ENCODE measurements around the gene TOPAZ1.

TOPAZ1 gene

DNA sequence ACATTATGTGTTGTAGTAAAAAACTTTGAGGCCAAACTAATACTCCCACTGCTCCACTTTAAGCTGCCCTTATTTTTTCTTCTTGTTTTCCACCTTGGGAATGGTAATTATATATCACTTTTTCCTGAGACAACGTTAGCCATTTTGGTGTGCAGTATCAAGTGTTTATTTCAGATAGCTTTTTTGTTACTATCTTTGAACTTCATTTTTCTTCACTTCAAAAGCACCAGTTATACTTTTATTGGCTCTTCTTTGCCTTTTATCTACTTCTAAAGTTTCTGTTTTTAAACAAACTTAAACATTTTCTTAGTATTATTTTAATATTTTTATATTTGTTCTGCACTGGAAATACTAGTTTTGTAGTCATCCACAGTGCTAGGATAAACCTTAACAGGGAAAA is 6.5 kb downstream of the TOPAZ1 start:
- DNase-seq: no peak

DNA sequence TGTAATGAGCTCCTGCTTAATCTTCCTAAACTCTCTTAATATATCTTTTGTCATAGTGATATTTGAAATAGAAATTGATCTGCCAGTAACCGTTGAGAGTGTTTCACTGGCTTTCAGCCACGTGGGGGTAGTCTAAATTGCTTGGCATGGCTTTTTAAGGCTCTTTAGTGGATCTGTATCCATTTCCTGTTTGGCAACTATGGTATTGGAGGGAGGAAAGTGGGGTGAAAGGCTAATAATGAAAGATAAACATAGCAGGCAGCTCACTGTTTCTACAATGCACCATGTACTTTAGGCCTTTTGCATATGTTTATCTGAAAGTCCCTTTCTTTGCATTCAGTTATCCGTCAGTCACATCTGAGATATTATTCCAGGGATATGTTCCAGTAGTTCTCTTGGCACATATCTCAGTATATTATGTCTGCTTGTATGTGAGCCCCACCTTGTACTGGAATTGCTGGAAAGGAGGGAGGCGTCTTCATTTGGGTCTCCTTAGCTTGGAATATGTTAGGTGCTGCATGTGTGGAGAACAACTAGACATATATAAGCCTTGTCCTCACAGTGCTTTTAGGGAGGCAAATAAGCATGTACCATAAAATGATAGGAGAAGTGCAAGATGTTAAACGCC is 10.8 kb downstream of the TOPAZ1 start:
- DNase-seq: no peak

DNA sequence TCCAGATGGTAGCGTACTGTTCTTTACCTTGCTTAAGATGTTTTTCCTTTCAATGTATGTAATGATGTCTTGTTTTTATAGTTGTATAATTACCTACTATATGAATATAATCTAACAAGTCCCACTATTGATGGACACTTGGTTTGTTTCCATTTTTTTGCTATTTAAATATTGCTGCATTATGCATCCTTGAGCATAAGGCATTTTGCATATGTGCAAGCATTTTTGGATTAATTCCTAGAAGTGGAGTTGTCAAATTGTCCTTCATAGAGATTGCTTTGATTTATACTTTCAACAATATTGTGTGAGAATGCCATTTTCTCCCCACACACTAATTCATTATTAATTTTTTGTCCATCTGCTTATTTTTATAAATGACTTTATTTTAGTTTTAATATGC is 17.7 kb downstream of the TOPAZ1 start:
- DNase-seq: no peak

DNA sequence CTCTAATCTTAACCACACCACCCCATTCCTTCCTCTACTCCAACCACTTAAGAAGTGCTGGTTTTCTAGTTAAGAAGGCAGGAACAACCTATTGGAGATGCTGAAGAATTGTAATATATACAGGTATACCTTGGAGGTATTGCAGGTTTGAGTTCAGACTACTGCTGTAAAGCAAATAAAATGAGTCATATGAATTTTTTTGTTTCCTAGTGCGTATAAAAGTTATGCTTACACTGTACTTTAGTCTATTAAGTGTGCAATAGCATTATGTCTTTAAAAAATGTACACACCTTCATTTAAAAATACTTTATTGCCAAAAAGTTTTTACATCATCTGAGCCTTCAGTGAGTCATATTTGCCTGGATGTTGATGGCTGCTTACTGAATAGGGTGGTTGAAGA is 22.5 kb downstream of the TOPAZ1 start:
- DNase-seq: no peak

DNA sequence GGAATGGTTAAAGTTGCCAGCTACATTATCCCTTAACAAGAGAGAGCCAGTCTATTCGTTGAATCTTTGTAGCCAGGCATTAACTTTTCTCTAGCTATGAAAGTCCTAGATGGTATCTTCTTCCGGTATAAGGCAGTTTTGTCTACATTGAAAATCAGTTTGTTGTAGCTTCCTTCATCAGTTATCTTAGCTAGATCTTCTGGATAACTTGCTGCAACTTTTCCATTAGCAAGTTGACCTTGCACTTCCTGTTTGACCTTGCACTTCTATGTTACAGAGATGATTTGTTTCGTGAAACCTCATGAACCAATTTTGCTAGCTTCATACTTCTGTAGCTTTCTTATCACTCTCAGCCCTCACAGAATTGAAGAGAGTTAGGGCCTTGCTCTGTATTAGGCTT is 24.1 kb downstream of the TOPAZ1 start:
- DNase-seq: no peak

DNA sequence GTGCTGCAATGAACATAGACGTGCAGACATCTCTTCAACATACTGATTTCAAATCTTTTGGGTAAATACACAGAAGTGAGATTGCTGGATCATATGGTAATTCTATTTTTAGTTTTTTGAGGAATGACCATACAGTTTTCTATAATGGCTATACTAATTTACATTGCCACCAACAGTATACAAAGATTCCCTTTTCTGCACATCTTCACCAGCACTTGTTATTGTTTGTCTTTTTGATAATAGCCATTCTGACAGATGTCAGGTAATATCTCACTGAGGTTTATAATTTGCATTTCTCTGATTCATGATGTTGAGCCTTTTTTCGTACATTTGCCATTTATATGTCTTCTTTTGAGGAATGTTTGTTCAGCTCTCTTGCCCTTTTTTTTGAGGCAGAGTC is 30.5 kb downstream of the TOPAZ1 start:
- DNase-seq: no peak

DNA sequence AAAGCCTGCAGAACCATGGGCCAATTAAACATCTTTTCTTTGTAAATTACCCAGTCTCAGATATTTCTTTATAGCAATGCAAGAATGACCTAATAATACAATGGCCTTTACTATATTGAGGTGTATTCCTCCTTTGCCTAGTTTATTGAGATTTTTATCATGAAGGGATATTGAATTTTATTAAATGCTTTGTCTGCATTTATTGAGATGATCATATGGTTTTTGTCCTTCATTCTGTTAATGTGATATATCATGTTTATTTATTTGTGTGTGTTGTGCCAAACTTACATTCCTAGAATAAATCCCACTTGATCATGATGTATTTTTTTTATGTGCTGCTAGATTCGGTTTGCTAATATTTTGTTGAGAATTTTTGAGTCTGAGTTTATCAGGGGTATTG is 36.2 kb downstream of the TOPAZ1 start:
- no peak for DNase-seq

DNA sequence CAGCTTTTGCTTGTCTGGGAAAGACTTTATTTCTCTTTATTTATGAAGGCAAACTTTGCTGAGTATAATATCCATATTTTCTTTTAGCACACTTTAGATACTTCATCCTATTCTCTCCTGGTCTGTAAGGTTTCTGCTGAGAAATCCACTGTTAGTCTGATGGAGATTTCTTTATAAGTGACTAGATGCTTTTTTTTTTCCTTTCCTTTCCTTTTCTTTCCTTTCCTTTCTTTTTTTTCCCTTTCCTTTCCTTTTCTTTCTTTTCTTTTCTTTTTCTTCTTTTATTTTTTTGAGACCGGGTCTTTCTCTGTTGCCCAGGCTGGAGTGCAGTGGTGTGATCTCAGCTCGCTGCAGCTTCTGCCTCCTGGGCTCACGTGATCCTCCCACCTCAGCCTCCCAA is 38.4 kb downstream of the TOPAZ1 start:
- no peak for DNase-seq

DNA sequence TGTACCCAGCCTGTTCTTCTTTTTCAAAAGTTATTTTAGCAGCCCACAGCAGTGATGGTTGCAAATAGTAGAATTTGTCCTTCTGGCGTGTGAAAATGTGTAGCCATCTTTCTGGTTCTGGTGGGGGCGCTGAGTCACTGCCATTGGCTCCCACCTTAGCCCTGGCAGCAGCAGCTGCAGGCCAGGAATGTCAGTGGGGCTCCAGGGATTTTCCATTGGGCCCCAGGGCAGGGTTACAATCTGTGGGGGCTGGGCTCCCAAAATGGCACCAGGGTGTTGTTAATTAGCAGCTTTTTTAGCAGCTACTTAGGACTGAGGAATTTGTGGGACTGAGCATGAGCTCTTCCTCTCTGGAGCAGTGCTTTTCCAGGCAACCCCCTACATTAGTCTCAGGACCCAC is 38.9 kb downstream of the TOPAZ1 start:
- no peak for DNase-seq

DNA sequence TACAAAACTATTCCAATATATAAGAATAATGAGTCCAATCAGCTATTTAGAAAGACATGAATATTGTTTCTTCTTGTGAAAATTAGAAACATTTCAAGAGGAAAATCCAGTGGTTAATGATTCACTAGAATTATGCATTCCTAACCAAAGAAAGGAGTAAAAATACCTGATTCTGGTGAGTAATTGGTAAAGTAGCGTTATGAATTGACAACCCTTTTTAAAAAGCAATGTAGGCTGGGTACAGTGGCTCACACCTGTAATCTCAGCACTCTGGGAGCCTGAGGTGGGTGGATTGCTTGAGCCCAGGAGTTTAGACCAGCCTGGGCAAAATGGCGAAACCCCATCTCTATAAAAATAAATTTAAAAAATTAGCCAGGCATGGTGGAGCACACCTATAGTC is 43.3 kb downstream of the TOPAZ1 start:
- DNase-seq: no peak

DNA sequence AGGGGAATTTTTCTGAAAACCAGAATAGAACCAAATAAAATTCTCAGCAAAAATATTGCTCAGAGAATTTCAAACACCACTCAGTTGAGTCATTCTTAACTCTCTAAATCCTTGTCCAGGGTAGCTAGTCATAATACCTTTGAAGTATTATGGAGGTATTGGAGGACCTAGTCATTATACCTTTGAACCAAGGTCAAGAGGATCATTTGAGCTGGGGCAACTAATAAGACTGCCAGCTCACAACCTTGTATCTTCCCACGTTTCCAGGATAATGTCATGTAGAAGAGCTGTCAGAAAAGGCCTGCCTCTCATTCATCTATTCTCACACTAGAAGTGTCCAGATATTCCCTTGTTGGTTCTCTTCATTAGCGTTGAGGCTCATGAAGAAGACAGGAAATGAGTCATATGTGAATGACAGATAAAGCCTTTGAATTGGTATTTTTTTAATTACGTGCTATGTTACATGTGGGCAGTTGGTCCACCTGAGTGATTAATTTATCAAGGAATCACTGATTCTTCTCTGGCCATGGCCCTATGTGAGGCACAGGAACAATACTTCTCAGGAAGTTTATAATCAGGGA is 48.3 kb downstream of the TOPAZ1 start:
- DNase-seq: no peak

DNA sequence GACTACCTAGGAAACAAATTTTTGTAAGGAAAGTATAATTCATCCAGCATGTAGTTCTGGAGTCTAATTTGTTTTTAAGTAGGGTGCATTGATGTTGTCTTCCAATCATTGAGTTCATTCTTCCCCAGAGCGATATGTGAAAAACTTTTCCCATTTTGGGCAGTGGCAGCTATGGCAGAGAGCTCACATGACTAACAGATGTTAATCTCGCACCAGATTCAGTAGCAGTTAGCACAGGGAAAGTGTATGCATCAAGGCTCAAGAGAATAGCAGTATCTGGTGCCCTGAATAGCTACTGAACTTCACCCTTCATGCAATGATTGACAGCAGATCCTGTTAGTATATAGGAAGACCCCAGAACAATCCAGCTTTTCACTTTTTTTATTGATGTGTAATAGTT is 50.6 kb downstream of the TOPAZ1 start:
- no peak for DNase-seq

DNA sequence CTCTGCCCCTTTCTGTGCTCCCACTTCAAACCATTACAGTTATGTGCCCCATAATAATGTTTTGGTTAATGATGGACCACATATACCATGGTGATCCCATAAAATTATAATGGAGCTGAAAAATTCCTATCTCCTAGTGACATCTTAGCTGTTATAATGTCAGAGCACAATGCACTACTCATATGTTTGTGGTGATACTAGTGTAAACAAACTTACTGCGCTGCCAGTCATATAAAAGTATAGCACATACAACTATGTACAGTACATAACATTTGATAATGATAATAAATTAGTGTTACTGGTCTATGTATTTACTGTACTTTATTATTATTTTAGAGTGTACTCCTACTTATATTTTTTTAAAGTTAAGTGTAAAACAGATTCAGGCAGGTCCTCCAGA is 51.3 kb downstream of the TOPAZ1 start:
- no peak for DNase-seq

DNA sequence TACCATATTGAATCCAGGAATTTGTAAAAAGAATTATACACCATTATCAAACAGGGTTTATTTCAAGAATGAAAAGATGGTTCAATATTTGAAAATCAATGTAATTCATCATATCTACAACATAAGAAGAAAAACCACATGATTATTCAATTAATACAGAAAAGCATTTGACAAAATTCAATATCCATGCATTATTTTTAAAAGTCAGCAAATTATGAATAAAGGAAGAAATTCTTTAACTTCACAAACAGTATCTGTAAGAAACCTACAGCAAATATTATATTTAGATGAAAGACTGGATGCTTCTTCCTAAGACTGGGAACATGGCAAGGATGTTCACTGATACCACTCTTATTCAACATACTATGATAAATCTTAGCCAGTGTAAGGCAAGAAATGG is 55.6 kb downstream of the TOPAZ1 start:
- no peak for DNase-seq

DNA sequence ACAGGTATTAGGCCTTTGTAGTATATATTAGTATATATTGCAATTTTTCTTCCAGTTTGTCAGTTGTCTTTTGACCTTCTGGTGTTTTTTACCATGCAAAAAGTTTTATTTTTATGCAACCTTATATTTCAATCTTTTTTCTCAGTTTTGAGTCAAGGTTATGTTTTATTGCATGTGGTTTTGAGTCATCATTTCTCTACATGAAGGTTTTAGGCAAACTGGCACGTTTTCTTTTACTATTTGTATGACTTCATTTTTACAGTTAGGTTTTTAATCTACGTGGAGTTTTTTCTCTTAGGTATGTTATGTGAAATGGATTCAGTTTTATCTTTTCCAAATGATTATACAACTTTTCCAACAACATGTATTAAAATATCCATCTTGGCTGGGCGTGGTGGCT is 60.1 kb downstream of the TOPAZ1 start:
- no peak for DNase-seq

DNA sequence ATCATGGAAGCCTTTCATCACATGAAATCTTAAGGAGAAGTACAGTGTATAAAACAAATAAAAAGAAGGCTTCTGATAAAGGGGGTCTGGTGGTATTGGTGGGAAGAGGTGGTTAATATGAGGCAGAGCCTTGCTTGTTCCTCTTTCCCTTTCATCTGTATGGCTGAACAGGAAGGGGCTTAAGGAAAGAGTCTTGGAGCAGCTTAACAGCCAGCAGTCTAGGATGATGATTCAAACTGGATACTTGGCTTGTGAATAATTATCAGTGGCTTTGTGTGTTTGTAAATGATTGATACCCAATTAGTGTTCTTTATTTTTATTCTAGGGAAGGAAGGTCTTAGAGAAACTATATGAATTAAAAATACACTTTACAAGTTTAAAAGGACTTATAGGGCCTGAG is 67.8 kb downstream of the TOPAZ1 start:
- no peak for DNase-seq

DNA sequence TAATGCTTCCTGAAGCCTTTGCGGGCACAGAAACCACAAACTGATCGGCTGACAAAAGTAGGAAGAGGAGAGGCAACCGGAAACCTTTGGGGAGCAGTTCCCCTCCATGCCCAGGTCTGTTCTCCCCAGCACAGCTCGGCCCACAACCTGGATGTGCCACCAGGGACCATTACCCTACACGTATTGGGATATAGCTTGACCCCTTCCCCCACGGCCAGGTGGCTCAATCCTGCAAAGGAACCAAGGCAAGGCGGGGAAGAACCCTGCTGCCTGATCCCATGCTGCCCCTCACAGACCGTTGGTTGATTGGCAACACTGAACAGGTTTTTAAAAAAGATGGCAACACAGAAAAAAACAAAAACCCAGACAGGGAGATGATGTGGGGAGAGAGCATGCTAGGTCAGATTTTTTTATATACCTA is 77.2 kb downstream of the TOPAZ1 start:
- no peak for DNase-seq

DNA sequence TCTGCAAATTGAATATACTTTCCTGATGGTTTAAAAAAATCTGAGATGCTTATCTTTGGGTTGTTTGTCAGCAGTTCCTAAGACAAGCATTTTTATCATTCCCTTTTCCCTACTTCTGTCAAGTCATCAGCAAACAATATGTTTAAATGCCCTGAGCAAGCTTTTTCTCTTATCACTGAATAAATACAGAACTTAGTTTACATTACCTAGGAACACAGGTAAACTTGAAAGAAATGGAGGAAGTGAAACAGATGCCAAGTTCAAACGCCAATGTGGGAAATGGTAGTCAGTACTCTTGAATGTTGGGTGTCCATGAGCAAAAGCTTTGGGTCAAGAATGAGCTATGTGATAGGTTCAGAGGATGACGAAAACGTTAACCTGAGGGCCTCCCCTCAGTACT is 79.6 kb downstream of the TOPAZ1 start:
- DNase-seq: no peak

DNA sequence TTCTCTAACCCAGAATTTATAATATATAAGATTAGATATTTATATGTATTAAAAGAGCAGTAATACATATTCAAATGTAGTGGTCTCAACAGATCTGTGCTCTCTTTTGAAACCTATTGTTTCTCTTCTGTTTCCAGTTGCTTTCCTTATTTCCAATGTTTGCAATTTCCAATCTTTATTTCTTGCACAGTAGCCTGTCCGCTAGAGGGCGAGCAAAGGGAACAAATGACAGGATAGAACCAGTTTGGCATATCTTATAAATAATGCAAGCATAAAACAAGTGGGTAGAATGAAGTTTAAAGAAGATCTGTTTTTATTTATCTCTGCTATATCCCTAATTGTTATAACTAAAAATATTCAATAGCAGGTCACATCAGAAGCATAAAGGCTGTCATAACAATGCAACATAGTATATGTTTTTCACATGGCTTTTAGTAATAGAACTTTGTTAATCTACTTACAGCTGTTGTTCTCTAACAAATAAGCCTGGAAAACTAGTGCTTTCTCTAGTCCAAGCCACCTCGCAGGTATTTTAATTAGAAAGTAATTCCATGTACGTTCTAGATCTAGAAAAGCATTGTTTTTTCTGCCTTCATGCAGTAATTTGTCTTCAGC is 81.8 kb downstream of the TOPAZ1 start:
- peak; percentile 29 for DNase-seq

DNA sequence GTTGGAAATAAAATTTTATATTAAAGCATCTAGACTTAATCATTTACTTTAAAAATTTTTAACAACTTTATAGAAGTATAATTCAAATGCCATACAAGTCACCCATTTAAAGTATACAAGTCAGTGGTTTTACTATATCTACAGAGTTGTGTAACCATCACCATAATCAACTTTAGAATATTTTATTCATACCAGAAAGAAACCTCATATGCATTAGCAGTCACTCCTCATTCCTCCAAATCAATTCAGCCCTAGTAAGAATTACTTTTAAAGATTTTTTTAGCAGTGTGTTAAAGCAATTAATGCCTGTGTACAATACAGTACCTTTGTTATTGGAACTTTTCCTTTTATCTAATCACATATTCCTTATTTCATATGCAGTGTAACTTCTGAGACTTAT is 82.9 kb downstream of the TOPAZ1 start:
- DNase-seq: no peak

DNA sequence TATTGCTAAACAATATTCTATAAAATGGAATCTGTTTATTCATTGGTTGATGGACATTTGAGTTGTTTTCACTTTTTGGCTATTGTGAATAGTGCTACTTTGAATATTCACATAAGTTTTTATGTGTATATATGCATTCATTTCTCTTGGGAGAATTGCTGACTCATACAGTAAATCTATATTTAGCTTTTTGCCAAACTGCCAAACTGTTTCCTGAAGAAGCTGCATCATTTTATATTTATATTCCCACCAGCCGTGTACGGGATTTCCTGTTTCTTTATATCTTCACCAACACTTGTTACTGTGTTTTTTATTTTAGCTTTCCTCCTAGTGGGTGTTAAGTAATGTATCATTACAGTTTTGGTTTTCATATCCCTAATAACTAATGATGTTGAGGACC is 84.3 kb downstream of the TOPAZ1 start:
- no peak for DNase-seq

DNA sequence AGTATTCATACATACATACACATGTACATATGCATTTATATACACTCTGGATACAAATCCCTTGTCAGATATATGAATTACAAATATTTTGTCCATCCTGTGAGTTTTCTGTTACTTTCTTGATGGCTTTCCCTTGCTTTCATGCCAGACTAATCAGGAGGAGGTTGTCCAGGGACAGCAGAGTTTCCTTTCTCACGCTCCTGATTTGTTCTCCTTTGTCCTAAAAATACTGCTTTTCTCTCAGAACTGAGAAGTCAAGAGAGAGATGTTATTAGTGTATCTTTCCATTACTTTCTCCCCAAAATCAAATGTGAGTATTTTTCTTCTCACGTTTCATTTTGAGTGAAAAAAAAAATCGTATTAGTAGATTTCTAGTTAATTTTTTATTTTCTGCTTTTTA is 84.8 kb downstream of the TOPAZ1 start:
- DNase-seq: no peak

DNA sequence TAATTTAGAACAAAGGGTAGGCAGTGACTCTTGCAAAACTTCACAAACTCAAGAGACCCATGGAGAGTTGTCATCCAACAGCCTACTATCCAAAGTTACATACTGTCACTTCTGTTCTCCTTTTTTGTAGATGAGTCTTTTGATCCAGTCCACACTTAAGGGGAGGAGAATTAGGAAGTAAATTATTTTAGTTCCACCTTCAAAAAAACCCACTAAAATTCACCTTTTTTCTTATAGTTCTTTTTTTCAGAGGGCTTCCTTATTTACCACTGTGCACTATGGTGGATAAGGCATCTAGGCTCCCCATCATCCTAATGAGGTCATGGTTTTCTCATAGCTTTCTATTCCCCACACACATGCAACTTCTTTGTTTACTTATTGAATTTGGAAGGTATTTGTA is 88.3 kb downstream of the TOPAZ1 start:
- no peak for DNase-seq

DNA sequence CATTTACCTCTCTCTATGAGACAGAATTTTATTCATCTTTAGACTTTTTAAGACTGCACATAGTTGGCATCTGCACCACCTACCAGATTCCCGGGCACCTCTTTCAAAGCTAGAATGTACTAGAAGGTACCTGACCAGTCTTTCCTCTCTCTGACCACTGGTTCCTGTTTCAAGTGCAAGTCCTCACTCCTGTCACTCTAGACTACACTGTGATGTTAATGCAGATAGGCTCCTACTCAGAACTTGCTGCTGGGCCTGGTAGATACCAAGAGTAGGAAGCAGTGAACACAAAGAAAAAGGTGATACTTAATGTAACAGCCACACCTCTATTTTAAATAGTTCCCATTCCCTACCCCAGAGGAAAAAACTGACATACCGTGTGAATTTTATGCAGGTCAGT is 88.8 kb downstream of the TOPAZ1 start:
- DNase-seq: no peak

DNA sequence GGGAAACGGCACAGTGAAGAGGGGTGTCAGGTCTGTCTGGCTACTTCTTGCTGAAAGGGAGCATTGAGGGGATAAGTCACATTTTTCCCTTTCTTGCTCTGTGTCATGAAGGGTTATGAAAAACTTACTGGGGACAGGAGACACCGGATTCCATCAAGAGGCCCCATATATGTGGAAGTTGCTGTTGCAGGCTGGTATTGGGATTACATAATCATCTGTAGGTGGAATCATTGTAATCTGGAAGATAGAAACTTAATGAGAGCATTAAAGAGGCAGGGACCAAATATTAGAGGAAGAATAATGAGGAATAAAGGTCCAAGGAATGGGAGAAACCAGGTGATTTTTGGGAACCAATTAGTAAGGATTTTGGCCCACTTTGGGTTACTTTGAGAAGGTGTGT is 92.6 kb downstream of the TOPAZ1 start:
- DNase-seq: no peak
